ENCODE measurements around the gene ZNF839.

ZNF839 gene

GRCh38 chr14:102279282-102279681 lies 40.3 kb upstream of the ZNF839 start:
- Histone ChIP-seq H3K27me3 (no peaks in the 10 kb centered on the region), H3K4me1 (ENCODE audit: control insufficient read depth in 1 of 2, insufficient read depth in 1 of 2, low read depth in 1 of 2, low read length in 1 of 2) (peaks cover 17 to 20% of the 10 kb centered on the region in 2 experiments), H3K9me3 (no peaks in the 10 kb centered on the region), H3K4me3 (ENCODE audit: low read depth in 1 of 2, low read length in 1 of 2) (no peak overlapping the region), H3K36me3 (no peaks in the 10 kb centered on the region), H3K27ac (peak overlapping the region; percentile 50)
- TF ChIP-seq CTCF (IDR thresholded peaks at IDR 0.05), result no peak

GRCh38 chr14:102279688-102280348 lies 39.7 kb upstream of the ZNF839 start:
- H3K4me1 ChIP-seq (ENCODE audit: control insufficient read depth in 1 of 2, insufficient read depth in 1 of 2, low read depth in 1 of 2, low read length in 1 of 2), result peaks cover 17 to 20% of the 10 kb centered on the region in 2 experiments
- no peaks in the 10 kb centered on the region for H3K36me3 ChIP-seq
- H3K9me3 ChIP-seq, result no peaks in the 10 kb centered on the region
- no peak for TF ChIP-seq CTCF (IDR thresholded peaks at IDR 0.05)
- peak overlapping the region; percentile 50 for H3K27ac ChIP-seq
- no peak overlapping the region for H3K4me3 ChIP-seq (ENCODE audit: low read depth in 1 of 2, low read length in 1 of 2)
- no peaks in the 10 kb centered on the region for H3K27me3 ChIP-seq

GRCh38 chr14:102280376-102280962 lies 39.1 kb upstream of the ZNF839 start:
- Histone ChIP-seq H3K4me1 (ENCODE audit: control insufficient read depth in 1 of 2, insufficient read depth in 1 of 2, low read depth in 1 of 2, low read length in 1 of 2) (peaks cover 17 to 20% of the 10 kb centered on the region in 2 experiments), H3K36me3 (no peaks in the 10 kb centered on the region), H3K4me3 (ENCODE audit: low read depth in 1 of 2, low read length in 1 of 2) (no peak overlapping the region), H3K9me3 (no peaks in the 10 kb centered on the region), H3K27me3 (no peaks in the 10 kb centered on the region), H3K27ac (no peak overlapping the region)
- no peak for TF ChIP-seq CTCF (IDR thresholded peaks at IDR 0.05)

- Histone ChIP-seq H3K36me3 (no peaks in the 10 kb centered on the region), H3K4me1 (ENCODE audit: control insufficient read depth in 1 of 2, insufficient read depth in 1 of 2, low read depth in 1 of 2, low read length in 1 of 2) (peaks cover 17 to 20% of the 10 kb centered on the region in 2 experiments), H3K9me3 (no peaks in the 10 kb centered on the region), H3K27me3 (no peaks in the 10 kb centered on the region), H3K4me3 (ENCODE audit: low read depth in 1 of 2, low read length in 1 of 2) (no peak overlapping the region), H3K27ac (no peak overlapping the region)
- TF ChIP-seq CTCF (IDR thresholded peaks at IDR 0.05), result no peak
Measured at GRCh38 chr14:102282751-102283465, 36.6 kb upstream of the ZNF839 start.

- no peaks in the 10 kb centered on the region for H3K27me3 ChIP-seq
- H3K4me3 ChIP-seq (ENCODE audit: low read depth in 1 of 2, low read length in 1 of 2), result no peak overlapping the region
- H3K4me1 ChIP-seq (ENCODE audit: control insufficient read depth in 1 of 2, insufficient read depth in 1 of 2, low read depth in 1 of 2, low read length in 1 of 2), result peaks cover 17 to 20% of the 10 kb centered on the region in 2 experiments
- H3K36me3 ChIP-seq, result no peaks in the 10 kb centered on the region
- H3K9me3 ChIP-seq, result no peaks in the 10 kb centered on the region
- no peak for TF ChIP-seq CTCF (IDR thresholded peaks at IDR 0.05)
- H3K27ac ChIP-seq, result no peak overlapping the region
Measured at GRCh38 chr14:102283631-102284129, 35.9 kb upstream of the ZNF839 start.
